Measurements from ENCODE around the gene LRRC26. TPM values are rescaled to one million over a fixed set of nuclear protein-coding genes. Genes with fewer than 3 reads are reported as not detected.

LRRC26 gene
- total RNA-seq, 1 donor from 2014 or later: 0.31 TPM

- CTCF ChIA-PET: no interaction called here
- H3K9me3 Mint-ChIP-seq: no peaks in the 10 kb centered on the region
- intact Hi-C loops (cut with micrococcal nuclease): no loop called here
- no peak overlapping the region for H3K27ac Mint-ChIP-seq
- no peak for DNase-seq
- no peak overlapping the region for H3K4me3 Mint-ChIP-seq
- peaks cover 6% of the 10 kb centered on the region for H3K36me3 Mint-ChIP-seq (ENCODE audit: low read depth)
- H3K4me1 Mint-ChIP-seq: peaks cover 2% of the 10 kb centered on the region
- POLR2A ChIA-PET: interaction anchor here (0.5 to 2.1 kb wide), 3 partner anchors 10 to 65 kb away, joined by 3 to 7 read pairs (median 3); partner anchors contain the start of gene TPRN
- TF ChIP-seq CTCF (IDR thresholded peaks at IDR 0.05): no peak
- no peaks in the 10 kb centered on the region for H3K27me3 Mint-ChIP-seq
- ATAC-seq (ENCODE audit: low read depth): no peak
Observed at GRCh38 chr9:137216188-137216965, 46.5 kb upstream of the LRRC26 start.

GRCh38 chr9:137215196-137215986 lies 45.5 kb upstream of the LRRC26 start:
- Mint-ChIP-seq H3K27ac (no peak overlapping the region), H3K4me1 (no peaks in the 10 kb centered on the region), H3K27me3 (no peaks in the 10 kb centered on the region), H3K36me3 (ENCODE audit: low read depth) (peaks cover 6% of the 10 kb centered on the region), H3K4me3 (no peak overlapping the region), H3K9me3 (no peaks in the 10 kb centered on the region)
- CTCF ChIA-PET: no interaction called here
- intact Hi-C loops (cut with micrococcal nuclease): no loop called here
- DNase-seq (no peak), ATAC-seq (ENCODE audit: low read depth) (no peak)
- TF ChIP-seq CTCF (IDR thresholded peaks at IDR 0.05): no peak
- POLR2A ChIA-PET: interaction anchor here (0.6 to 2.2 kb wide), 3 partner anchors 7 to 499 kb away, joined by 7 to 11 read pairs (median 10); partner anchors contain the start of gene RNF208

GRCh38 chr9:137214620-137215019 lies 44.8 kb upstream of the LRRC26 start:
- DNase-seq: no peak
- no peak overlapping the region for H3K4me3 Mint-ChIP-seq
- ChIA-PET POLR2A (interaction anchor here (0.5 to 2.2 kb wide), 2 partner anchors 8 to 87 kb away, joined by 3 to 10 read pairs; partner anchors contain the start of gene RNF208), CTCF (no interaction called here)
- no peak for ATAC-seq (ENCODE audit: low read depth)
- no peak overlapping the region for H3K27ac Mint-ChIP-seq
- intact Hi-C loops (cut with micrococcal nuclease): no loop called here
- no peak for TF ChIP-seq CTCF (IDR thresholded peaks at IDR 0.05)
- H3K4me1 Mint-ChIP-seq: no peaks in the 10 kb centered on the region
- H3K27me3 Mint-ChIP-seq: no peaks in the 10 kb centered on the region
- peaks cover 9% of the 10 kb centered on the region for H3K36me3 Mint-ChIP-seq (ENCODE audit: low read depth)
- H3K9me3 Mint-ChIP-seq: no peaks in the 10 kb centered on the region

GRCh38 chr9:137213160-137214060 lies 43.6 kb upstream of the LRRC26 start:
- no peak for TF ChIP-seq CTCF (IDR thresholded peaks at IDR 0.05)
- Mint-ChIP-seq H3K4me3 (no peak overlapping the region), H3K27ac (no peak overlapping the region), H3K4me1 (no peaks in the 10 kb centered on the region), H3K27me3 (no peaks in the 10 kb centered on the region), H3K9me3 (no peaks in the 10 kb centered on the region), H3K36me3 (ENCODE audit: low read depth) (peaks cover 16% of the 10 kb centered on the region)
- intact Hi-C loops (cut with micrococcal nuclease): no loop called here
- no peak for DNase-seq
- ChIA-PET POLR2A (interaction anchor here (2.2 kb wide), 1 partner anchor 9 kb away, joined by 10 read pairs; the partner anchor contains the start of gene RNF208), CTCF (no interaction called here)
- no peak for ATAC-seq (ENCODE audit: low read depth)

Data from activated B cell treated with CpG ODN at 0.5 μM for 24 hours (primary cell).